NCI-H1105 (cell line): ENCODE data around the gene DNAJC17.

ENCODE experiments used
- DNase-seq: peaks from one replicate; lab custom pipeline; 2025; lab: John Stamatoyannopoulos, UW

Gene DNAJC17

GRCh38 chr15:40789999-40790398 lies 17.3 kb downstream of the DNAJC17 start:
- DNase-seq: no peak

GRCh38 chr15:40789119-40789518 lies 18.2 kb downstream of the DNAJC17 start:
- DNase-seq: no peak

GRCh38 chr15:40787991-40788390 lies 19.3 kb downstream of the DNAJC17 start:
- DNase-seq: no peak

GRCh38 chr15:40787344-40787841 lies 19.9 kb downstream of the DNAJC17 start:
- peak; percentile 87 for DNase-seq

- DNase-seq: no peak
Measured at GRCh38 chr15:40785814-40786213, 21.5 kb downstream of the DNAJC17 start.

GRCh38 chr15:40785164-40785563 lies 22.1 kb downstream of the DNAJC17 start:
- DNase-seq: no peak

- peak; percentile 65 for DNase-seq
Measured at GRCh38 chr15:40782609-40783227, 24.6 kb downstream of the DNAJC17 start.

- DNase-seq: no peak
Measured at GRCh38 chr15:40776537-40777141, 30.6 kb downstream of the DNAJC17 start.

- DNase-seq: no peak
Measured at GRCh38 chr15:40775740-40776536, 31.3 kb downstream of the DNAJC17 start.

- no peak for DNase-seq
Measured at GRCh38 chr15:40775007-40775406, 32.3 kb downstream of the DNAJC17 start.

GRCh38 chr15:40773902-40774301 lies 33.4 kb downstream of the DNAJC17 start:
- no peak for DNase-seq

GRCh38 chr15:40773496-40773895 lies 33.8 kb downstream of the DNAJC17 start:
- DNase-seq: no peak

- DNase-seq: no peak
Measured at GRCh38 chr15:40772014-40772413, 35.3 kb downstream of the DNAJC17 start.

- DNase-seq: no peak
Measured at GRCh38 chr15:40771242-40771641, 36.0 kb downstream of the DNAJC17 start.

- peak; percentile 8 for DNase-seq
Measured at GRCh38 chr15:40770147-40770721, 37.0 kb downstream of the DNAJC17 start.

- DNase-seq: peak; percentile 37
Measured at GRCh38 chr15:40769274-40770146, 37.8 kb downstream of the DNAJC17 start, which contains the start of gene C15orf62. C15orf62 (plus strand) TSS chr15:40769980; CDS start chr15:40770496, 516 bp downstream.

GRCh38 chr15:40768521-40769273 lies 38.6 kb downstream of the DNAJC17 start:
- no peak for DNase-seq

- no peak for DNase-seq
Measured at GRCh38 chr15:40767838-40768500, 39.3 kb downstream of the DNAJC17 start.

GRCh38 chr15:40766906-40767837 lies 40.1 kb downstream of the DNAJC17 start:
- no peak for DNase-seq
